ENCODE measurements around the gene HCN3. TPM values are rescaled to one million over a fixed set of nuclear protein-coding genes. Genes with fewer than 3 reads are reported as not detected.

The HCN3 gene
- polyA plus RNA-seq, 1 experiment = 1.5 TPM

DNA sequence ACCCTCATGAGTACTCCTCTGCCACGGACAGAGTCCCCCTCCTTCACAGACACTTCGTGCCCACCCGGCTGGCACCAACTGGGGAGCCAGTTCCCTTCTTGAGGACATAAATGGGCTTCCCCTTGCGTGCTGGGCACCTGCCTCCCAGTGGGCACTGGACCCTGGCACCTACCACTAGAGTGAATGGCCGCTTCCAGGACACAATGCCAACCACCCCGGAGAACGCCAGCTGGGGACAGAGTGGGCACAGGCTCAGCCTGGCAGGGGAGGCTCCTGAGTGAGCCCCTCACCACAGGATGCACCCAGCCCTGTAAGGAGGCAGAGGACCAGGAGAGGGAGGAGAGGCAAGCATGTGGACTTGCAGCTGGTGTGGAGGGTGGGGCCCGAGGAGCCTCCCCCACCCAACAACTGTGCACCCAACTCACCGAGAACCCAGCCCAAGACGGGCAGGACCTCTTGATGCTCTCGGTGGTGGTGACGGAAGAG is 23.0 kb upstream of the HCN3 start:
- H3K9me3 ChIP-seq (ENCODE audit: control insufficient read depth, insufficient read depth, low read length) = no peaks in the 10 kb centered on the region; the same call in 1 of the 2 replicates
- CTCF ChIA-PET = interaction anchor here (0.6 kb wide), 1 partner anchor 337 kb away, joined by 3 read pairs; no protein-coding TSS in a partner anchor
- no peaks in the 10 kb centered on the region for H3K27me3 ChIP-seq (ENCODE audit: control insufficient read depth, insufficient read depth, low read length)
- DNase-seq (ENCODE audit: low read depth, low spot score) = no peak
- peak overlapping the region; percentile 77 for H3K4me3 ChIP-seq (ENCODE audit: low read depth, low read length)
- no peak overlapping the region for H3K27ac ChIP-seq (ENCODE audit: low read depth, low read length)
- TF ChIP-seq, protein P1, sequence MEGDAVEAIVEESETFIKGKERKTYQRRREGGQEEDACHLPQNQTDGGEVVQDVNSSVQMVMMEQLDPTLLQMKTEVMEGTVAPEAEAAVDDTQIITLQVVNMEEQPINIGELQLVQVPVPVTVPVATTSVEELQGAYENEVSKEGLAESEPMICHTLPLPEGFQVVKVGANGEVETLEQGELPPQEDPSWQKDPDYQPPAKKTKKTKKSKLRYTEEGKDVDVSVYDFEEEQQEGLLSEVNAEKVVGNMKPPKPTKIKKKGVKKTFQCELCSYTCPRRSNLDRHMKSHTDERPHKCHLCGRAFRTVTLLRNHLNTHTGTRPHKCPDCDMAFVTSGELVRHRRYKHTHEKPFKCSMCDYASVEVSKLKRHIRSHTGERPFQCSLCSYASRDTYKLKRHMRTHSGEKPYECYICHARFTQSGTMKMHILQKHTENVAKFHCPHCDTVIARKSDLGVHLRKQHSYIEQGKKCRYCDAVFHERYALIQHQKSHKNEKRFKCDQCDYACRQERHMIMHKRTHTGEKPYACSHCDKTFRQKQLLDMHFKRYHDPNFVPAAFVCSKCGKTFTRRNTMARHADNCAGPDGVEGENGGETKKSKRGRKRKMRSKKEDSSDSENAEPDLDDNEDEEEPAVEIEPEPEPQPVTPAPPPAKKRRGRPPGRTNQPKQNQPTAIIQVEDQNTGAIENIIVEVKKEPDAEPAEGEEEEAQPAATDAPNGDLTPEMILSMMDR (IDR thresholded peaks at IDR 0.05; ENCODE audit: low read depth, low read length) = no peak
- POLR2A ChIA-PET = interaction anchor here (1.0 kb wide), 1 partner anchor 30 kb away, joined by 3 read pairs; no protein-coding TSS in a partner anchor

DNA sequence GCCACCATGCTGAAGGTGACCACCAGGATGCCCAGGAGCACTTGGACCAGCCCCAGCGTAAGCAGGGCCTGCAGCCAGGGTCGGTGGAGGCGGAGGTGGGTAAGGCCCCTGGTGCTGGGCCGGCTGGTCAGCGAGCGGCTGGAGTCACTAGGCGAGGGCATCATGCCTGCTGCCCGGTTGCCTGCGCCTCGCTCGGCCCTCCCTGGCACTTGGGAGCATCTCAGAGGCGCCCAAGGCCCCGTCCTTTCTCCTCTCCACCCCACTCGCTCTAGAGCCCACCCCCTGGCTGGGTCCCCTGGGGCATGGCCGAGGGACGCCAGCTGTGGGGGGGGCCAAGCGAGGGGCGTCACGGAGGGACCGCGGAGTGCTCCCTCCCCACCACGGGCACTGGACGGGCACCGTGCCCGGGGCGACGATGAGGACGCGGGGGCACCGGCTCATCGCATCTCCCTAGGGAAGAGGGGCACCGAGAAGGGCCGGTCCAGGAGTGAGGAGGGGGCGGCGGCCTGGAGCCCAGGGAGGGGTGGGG is 22.5 kb upstream of the HCN3 start:
- peak overlapping the region; percentile 77 for H3K4me3 ChIP-seq (ENCODE audit: low read depth, low read length)
- TF ChIP-seq, protein P1 (IDR thresholded peaks at IDR 0.05; ENCODE audit: low read depth, low read length) = no peak
- H3K9me3 ChIP-seq (ENCODE audit: control insufficient read depth, insufficient read depth, low read length) = no peaks in the 10 kb centered on the region; the same call in 1 of the 2 replicates
- no peaks in the 10 kb centered on the region for H3K27me3 ChIP-seq (ENCODE audit: control insufficient read depth, insufficient read depth, low read length)
- DNase-seq (ENCODE audit: low read depth, low spot score) = no peak
- ChIA-PET CTCF (interaction anchor here (1.4 to 1.5 kb wide), 2 partner anchors 8 to 22 kb away, joined by 3 to 5 read pairs; no protein-coding TSS in a partner anchor), POLR2A (interaction anchor here (0.9 to 1.0 kb wide), 2 partner anchors 27 to 30 kb away, joined by 3 read pairs; no protein-coding TSS in a partner anchor)
- no peak overlapping the region for H3K27ac ChIP-seq (ENCODE audit: low read depth, low read length)

DNA sequence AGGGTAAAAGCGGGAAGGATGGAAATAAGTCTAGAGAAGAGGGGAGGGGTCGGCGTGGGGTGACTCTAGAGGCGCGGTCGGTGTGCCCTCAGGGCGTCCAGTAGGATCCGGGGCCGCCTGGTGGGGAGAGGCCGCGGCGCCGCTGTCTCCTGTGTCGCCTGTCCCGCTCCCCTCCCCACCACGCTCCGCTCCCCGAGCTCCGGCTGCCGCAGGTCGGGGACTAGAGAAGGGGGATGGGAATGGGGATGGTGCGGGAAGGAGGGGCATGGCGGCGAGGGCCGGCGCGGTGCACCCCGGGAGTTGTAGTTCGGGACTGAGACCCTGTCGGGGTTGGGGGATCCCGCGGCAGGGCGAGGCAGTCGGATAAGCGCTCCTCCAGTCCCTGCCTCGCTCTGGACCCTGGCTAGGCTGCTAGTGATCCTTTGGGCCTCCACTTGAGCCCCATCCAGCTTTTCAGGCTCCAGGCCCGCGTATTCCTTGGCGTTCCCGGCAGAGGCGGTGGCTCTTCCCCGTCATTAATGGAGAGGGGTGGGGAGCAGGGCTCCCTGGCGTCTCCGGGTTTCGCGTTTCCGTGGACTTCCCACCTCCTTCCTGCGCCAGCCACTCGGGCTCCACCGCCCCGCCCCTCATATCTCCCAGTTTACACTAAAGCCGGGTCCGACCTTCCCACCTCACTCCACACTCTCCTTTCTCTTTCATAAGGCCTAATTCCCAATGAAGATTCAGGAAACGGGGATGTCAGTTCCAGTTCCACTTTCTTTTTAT is 21.8 kb upstream of the HCN3 start, which contains the start of gene ENTREP3:
TSS of gene ENTREP3 (minus strand) at position 241 of the 765 bp plus-strand sequence. CDS start 606 bp downstream, outside the sequence.
- H3K4me3 ChIP-seq (ENCODE audit: low read depth, low read length) = peak within 1 kb of the TSS; percentile 77
- ChIA-PET CTCF (interaction anchor here (1.4 to 1.5 kb wide), 2 partner anchors 9 to 21 kb away, joined by 3 to 5 read pairs; no protein-coding TSS in a partner anchor), POLR2A (interaction anchor here (0.9 to 1.1 kb wide), 4 partner anchors 18 to 31 kb away, joined by 3 to 11 read pairs (median 3); partner anchors contain the start of genes CLK2 and HCN3)
- TF ChIP-seq, protein P1 (IDR thresholded peaks at IDR 0.05; ENCODE audit: low read depth, low read length) = no peak
- H3K27me3 ChIP-seq (ENCODE audit: control insufficient read depth, insufficient read depth, low read length) = no peaks in the 10 kb centered on the region
- peak within 1 kb of the TSS; percentile 86 for H3K27ac ChIP-seq (ENCODE audit: low read depth, low read length)
- DNase-seq (ENCODE audit: low read depth, low spot score) = no peak
- H3K9me3 ChIP-seq (ENCODE audit: control insufficient read depth, insufficient read depth, low read length) = no peaks in the 10 kb centered on the region; the same call in 1 of the 2 replicates

DNA sequence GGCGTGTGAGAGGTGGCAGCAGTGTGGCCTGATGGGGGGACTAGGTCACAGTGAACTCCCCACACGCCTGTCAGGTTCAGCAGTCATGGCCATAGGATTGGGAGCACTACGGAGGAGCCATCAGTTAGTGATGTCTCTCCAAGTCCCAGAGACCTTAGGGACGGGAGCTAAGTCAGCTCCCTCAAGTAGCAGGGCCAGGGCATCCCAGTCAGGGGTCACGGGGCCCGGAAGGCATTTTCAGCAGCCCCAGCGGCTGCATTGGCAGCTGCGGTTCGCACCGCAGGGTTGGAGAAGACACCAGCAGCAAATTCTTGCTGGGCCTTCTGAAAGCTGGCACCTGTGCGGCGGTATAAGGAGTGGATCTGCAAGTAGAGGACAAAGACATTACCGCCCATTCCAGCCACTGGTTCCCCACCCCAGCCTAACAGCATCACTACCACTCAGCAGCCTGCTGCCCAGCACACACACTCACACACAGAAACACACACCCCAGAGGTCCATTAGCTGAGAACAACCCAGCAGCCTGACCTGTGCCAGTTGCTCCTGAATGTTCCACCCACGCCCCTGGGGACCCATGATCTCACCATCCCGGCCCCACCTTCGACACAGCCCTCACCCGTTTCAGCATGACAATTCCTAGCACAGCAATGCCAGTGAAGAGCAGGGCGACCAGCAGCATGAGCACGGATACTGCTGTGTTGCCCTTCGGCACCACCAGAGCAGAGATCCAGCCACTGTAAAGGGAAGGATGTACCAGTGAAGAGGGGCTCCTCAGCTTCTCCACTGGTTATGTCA is 21.0 kb upstream of the HCN3 start:
- POLR2A ChIA-PET = interaction anchor here (1.0 to 1.1 kb wide), 2 partner anchors 17 to 21 kb away, joined by 3 to 11 read pairs; partner anchors contain the start of genes CLK2 and HCN3
- no peak for DNase-seq (ENCODE audit: low read depth, low spot score)

More for the DNA sequence above, 21.0 kb upstream of the HCN3 start:
- Histone ChIP-seq H3K27ac (ENCODE audit: low read depth, low read length) (peak overlapping the region; percentile 86), H3K27me3 (ENCODE audit: control insufficient read depth, insufficient read depth, low read length) (no peaks in the 10 kb centered on the region), H3K4me3 (ENCODE audit: low read depth, low read length) (peak overlapping the region; percentile 77), H3K9me3 (ENCODE audit: control insufficient read depth, insufficient read depth, low read length) (no peaks in the 10 kb centered on the region; the same call in 1 of the 2 replicates)
- TF ChIP-seq, protein P1 (IDR thresholded peaks at IDR 0.05; ENCODE audit: low read depth, low read length) = no peak
- CTCF ChIA-PET = interaction anchor here (0.5 to 1.5 kb wide), 4 partner anchors 9 to 392 kb away, joined by 3 to 5 read pairs (median 3); no protein-coding TSS in a partner anchor
